RWPE2 (cell line): Measurements from ENCODE around the gene DCLRE1A.

ENCODE experiments used
- ATAC-seq: fragments of 200-7000 bp; cut with Tn5 transposase; 3 replicates; pipeline ENCODE4 v1.9.1; 2021; ENCODE audit warnings: low read depth
- DNase-seq: peaks from one replicate; pipeline ENCODE4 v3.0.0-alpha.2; 2020; ENCODE audit warnings: low spot score
- H3K27ac ChIP-seq: fragments of 450-650 bp; 2 replicates; pipeline ENCODE4 v1.5.1; 2017; ENCODE audit warnings: mild to moderate bottlenecking; ENCODE audit not compliant: poor library complexity, severe bottlenecking
- H3K27me3 ChIP-seq: fragments of 250-450 bp; sonication (Bioruptor Pico); 2 replicates; pipeline ENCODE4 v1.5.1; 2021; ENCODE audit warnings: mild to moderate bottlenecking, moderate library complexity; ENCODE audit not compliant: insufficient read depth, poor library complexity, severe bottlenecking
- H3K36me3 ChIP-seq: fragments of 250-450 bp; sonication (Bioruptor Pico); 2 replicates; pipeline ENCODE4 v1.5.1; 2020; ENCODE audit warnings: low read depth, mild to moderate bottlenecking, moderate library complexity
- H3K4me1 ChIP-seq: fragments of 250-450 bp; sonication (Bioruptor Pico); 2 replicates; pipeline ENCODE4 v1.5.1; 2021; ENCODE audit warnings: mild to moderate bottlenecking, moderate library complexity; ENCODE audit not compliant: insufficient read depth, poor library complexity, severe bottlenecking
- H3K4me3 ChIP-seq: fragments of 250-450 bp; sonication (Bioruptor Pico); 2 replicates; pipeline ENCODE4 v1.5.1; 2021; ENCODE audit warnings: mild to moderate bottlenecking, moderate library complexity; ENCODE audit not compliant: severe bottlenecking
- H3K9me3 ChIP-seq: fragments of 250-450 bp; sonication (Bioruptor Pico); 2 replicates; pipeline ENCODE4 v1.5.1; 2021; ENCODE audit warnings: mild to moderate bottlenecking, moderate library complexity; ENCODE audit not compliant: severe bottlenecking
- CTCF ChIP-seq: fragments of 450-650 bp; IDR thresholded peaks from one replicate; pipeline ENCODE4 v1.5.1; 2017; ENCODE audit warnings: mild to moderate bottlenecking, moderate library complexity; ENCODE audit not compliant: poor library complexity, severe bottlenecking

Gene DCLRE1A

GRCh38 chr10:113882240-113882639, 28.4 kb upstream of the DCLRE1A start:
- Histone ChIP-seq H3K4me3 (no peak overlapping the region), H3K4me1 (peaks cover 10% of the 10 kb centered on the region), H3K9me3 (no peaks in the 10 kb centered on the region), H3K36me3 (peaks cover 82% of the 10 kb centered on the region), H3K27me3 (no peaks in the 10 kb centered on the region), H3K27ac (no peak overlapping the region)
- no peak for DNase-seq
- no peak for TF ChIP-seq CTCF
- ATAC-seq, result no peak

GRCh38 chr10:113880236-113880635, 26.4 kb upstream of the DCLRE1A start:
- Histone ChIP-seq H3K27ac (peak overlapping the region; percentile 3), H3K4me1 (peaks cover 10% of the 10 kb centered on the region), H3K36me3 (peaks cover 74% of the 10 kb centered on the region), H3K27me3 (no peaks in the 10 kb centered on the region), H3K9me3 (no peaks in the 10 kb centered on the region), H3K4me3 (no peak overlapping the region)
- TF ChIP-seq CTCF, result no peak
- DNase-seq (no peak), ATAC-seq (peak; percentile 42; the same call in 1 of the 3 replicates)

GRCh38 chr10:113879691-113880090, 25.8 kb upstream of the DCLRE1A start:
- H3K36me3 ChIP-seq, result peaks cover 69% of the 10 kb centered on the region
- H3K27ac ChIP-seq, result peak overlapping the region; percentile 3
- H3K27me3 ChIP-seq, result no peaks in the 10 kb centered on the region
- H3K9me3 ChIP-seq, result no peaks in the 10 kb centered on the region
- ATAC-seq (no peak), DNase-seq (no peak)
- H3K4me3 ChIP-seq, result no peak overlapping the region
- TF ChIP-seq CTCF, result no peak
- H3K4me1 ChIP-seq, result peaks cover 10% of the 10 kb centered on the region

GRCh38 chr10:113876461-113876860, 22.6 kb upstream of the DCLRE1A start:
- H3K4me3 ChIP-seq, result no peak overlapping the region
- no peak for TF ChIP-seq CTCF
- no peak overlapping the region for H3K27ac ChIP-seq
- DNase-seq (no peak), ATAC-seq (no peak)
- peaks cover 57% of the 10 kb centered on the region for H3K36me3 ChIP-seq
- H3K27me3 ChIP-seq, result no peaks in the 10 kb centered on the region
- no peaks in the 10 kb centered on the region for H3K9me3 ChIP-seq
- H3K4me1 ChIP-seq, result peaks cover 10% of the 10 kb centered on the region

GRCh38 chr10:113875212-113875611, 21.3 kb upstream of the DCLRE1A start:
- Histone ChIP-seq H3K4me3 (no peak overlapping the region), H3K9me3 (no peaks in the 10 kb centered on the region), H3K36me3 (peaks cover 49% of the 10 kb centered on the region), H3K4me1 (peaks cover 7% of the 10 kb centered on the region), H3K27me3 (no peaks in the 10 kb centered on the region), H3K27ac (no peak overlapping the region)
- no peak for ATAC-seq
- no peak for DNase-seq
- TF ChIP-seq CTCF, result no peak
